ENCODE data around the gene ADAMTS19.
"Not testable (repeated sequence)": the region's sequence is repeated elsewhere in the genome, so short reads cannot be mapped to it uniquely, and the experiment has no call there.

The ADAMTS19 gene

DNA sequence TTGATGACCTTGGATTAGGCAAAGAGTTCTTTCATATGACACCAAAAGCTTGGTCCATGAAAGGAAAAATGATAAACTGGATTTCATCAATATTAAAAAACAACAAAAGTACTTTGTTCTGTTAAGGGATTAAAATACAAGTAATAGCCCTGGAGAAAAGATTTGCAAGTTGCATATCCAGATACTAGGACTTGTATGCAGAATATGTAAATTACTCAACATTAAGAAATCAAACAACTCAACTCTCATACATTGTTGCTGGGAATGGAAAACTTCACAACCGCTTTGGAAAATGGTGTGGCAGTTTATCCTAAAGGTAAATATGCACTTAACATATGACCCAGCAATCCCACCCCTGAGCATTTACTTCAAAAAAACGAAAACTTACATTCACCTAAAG lies 112.0 kb downstream of the ADAMTS19 start:
- no peak for DNase-seq
- no peak overlapping the region for H4K12ac ChIP-seq (ENCODE audit: low read depth, low read length)
- no peak overlapping the region for H3K4me3 ChIP-seq (ENCODE audit: low read depth, low read length)
- no peak overlapping the region for H3K18ac ChIP-seq (ENCODE audit: low read length)
- no peak overlapping the region for H3K14ac ChIP-seq (ENCODE audit: low read length)
- no peak overlapping the region for H3K4me2 ChIP-seq (ENCODE audit: low read length)
- no peak overlapping the region for H3K4ac ChIP-seq (ENCODE audit: low read depth, low read length)
- no peak overlapping the region for H3K27ac ChIP-seq (ENCODE audit: low read depth, low read length)
- H3K23ac ChIP-seq (ENCODE audit: low read length), result no peak overlapping the region
- H4K8ac ChIP-seq (ENCODE audit: low read depth, low read length), result no peak overlapping the region
- H2AFZ ChIP-seq (ENCODE audit: insufficient read depth, low read length, poor library complexity), result no peak overlapping the region
- no peaks in the 10 kb centered on the region for H3K79me1 ChIP-seq (ENCODE audit: low read length)
- H2BK12ac ChIP-seq (ENCODE audit: low read length), result no peak overlapping the region
- no peaks in the 10 kb centered on the region for H3K27me3 ChIP-seq (ENCODE audit: insufficient read depth, low read length)
- no peaks in the 10 kb centered on the region for H3K9me3 ChIP-seq (ENCODE audit: insufficient read depth, low read depth, low read length)
- H3K79me2 ChIP-seq (ENCODE audit: control insufficient read depth, insufficient read depth, low read length, poor library complexity), result no peaks in the 10 kb centered on the region
- H4K91ac ChIP-seq (ENCODE audit: low read depth, low read length), result no peak overlapping the region
- no peaks in the 10 kb centered on the region for H3K36me3 ChIP-seq (ENCODE audit: control insufficient read depth in 1 of 2, insufficient read depth in 2 of 2, low read length in 2 of 2)
- WGBS (ENCODE audit: extremely low coverage, insufficient coverage, insufficient read length), result no CpG with 5 or more reads among the region's 2 CpGs
- no peak overlapping the region for H2BK5ac ChIP-seq (ENCODE audit: low read depth, low read length, poor library complexity)
- H2BK120ac ChIP-seq (ENCODE audit: insufficient read depth, low read length, poor library complexity), result no peak overlapping the region
- H3K4me1 ChIP-seq (ENCODE audit: control insufficient read depth in 1 of 2, insufficient read depth in 2 of 2, low read length in 2 of 2), result no peaks in the 10 kb centered on the region
- no peak overlapping the region for H2AK5ac ChIP-seq (ENCODE audit: low read length)
- H3K9ac ChIP-seq (ENCODE audit: low read length), result no peak overlapping the region

DNA sequence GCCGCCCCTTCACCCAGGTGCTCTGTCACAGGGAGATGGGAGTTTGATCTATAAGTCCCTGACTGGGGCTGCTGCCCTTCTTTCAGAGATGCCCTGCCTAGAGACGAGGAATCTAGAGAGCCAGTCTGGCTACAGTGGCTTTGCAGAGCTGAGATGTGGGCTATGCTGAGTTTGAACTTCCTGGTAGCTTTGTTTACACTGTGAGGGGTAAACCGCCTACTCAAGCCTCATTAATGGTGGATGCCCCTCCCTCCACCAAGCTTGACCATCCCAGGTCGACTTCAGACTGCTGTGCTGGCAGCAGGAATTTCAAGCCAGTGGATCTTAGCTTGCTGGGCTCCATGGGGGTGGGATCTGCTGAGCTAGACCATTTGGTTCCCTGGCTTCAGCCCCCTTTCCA lies 124.4 kb downstream of the ADAMTS19 start:
- not testable (repeated sequence) for H3K4me1 ChIP-seq (ENCODE audit: control insufficient read depth in 1 of 2, insufficient read depth in 2 of 2, low read length in 2 of 2); H4K8ac ChIP-seq (ENCODE audit: low read depth, low read length); H3K79me1 ChIP-seq (ENCODE audit: low read length); H3K27me3 ChIP-seq (ENCODE audit: insufficient read depth, low read length); H2AFZ ChIP-seq (ENCODE audit: insufficient read depth, low read length, poor library complexity); H3K23ac ChIP-seq (ENCODE audit: low read length); H4K12ac ChIP-seq (ENCODE audit: low read depth, low read length); H3K79me2 ChIP-seq (ENCODE audit: control insufficient read depth, insufficient read depth, low read length, poor library complexity); H3K36me3 ChIP-seq (ENCODE audit: control insufficient read depth in 1 of 2, insufficient read depth in 2 of 2, low read length in 2 of 2); H2BK12ac ChIP-seq (ENCODE audit: low read length); H3K4ac ChIP-seq (ENCODE audit: low read depth, low read length); H3K4me3 ChIP-seq (ENCODE audit: low read depth, low read length); H2AK5ac ChIP-seq (ENCODE audit: low read length); H3K9ac ChIP-seq (ENCODE audit: low read length); DNase-seq; H4K91ac ChIP-seq (ENCODE audit: low read depth, low read length); H2BK120ac ChIP-seq (ENCODE audit: insufficient read depth, low read length, poor library complexity); H3K9me3 ChIP-seq (ENCODE audit: insufficient read depth, low read depth, low read length); H3K27ac ChIP-seq (ENCODE audit: low read depth, low read length); H3K4me2 ChIP-seq (ENCODE audit: low read length); H3K14ac ChIP-seq (ENCODE audit: low read length); H2BK5ac ChIP-seq (ENCODE audit: low read depth, low read length, poor library complexity); H3K18ac ChIP-seq (ENCODE audit: low read length)
- WGBS (ENCODE audit: extremely low coverage, insufficient coverage, insufficient read length), result no CpG with 5 or more reads among the region's 4 CpGs

DNA sequence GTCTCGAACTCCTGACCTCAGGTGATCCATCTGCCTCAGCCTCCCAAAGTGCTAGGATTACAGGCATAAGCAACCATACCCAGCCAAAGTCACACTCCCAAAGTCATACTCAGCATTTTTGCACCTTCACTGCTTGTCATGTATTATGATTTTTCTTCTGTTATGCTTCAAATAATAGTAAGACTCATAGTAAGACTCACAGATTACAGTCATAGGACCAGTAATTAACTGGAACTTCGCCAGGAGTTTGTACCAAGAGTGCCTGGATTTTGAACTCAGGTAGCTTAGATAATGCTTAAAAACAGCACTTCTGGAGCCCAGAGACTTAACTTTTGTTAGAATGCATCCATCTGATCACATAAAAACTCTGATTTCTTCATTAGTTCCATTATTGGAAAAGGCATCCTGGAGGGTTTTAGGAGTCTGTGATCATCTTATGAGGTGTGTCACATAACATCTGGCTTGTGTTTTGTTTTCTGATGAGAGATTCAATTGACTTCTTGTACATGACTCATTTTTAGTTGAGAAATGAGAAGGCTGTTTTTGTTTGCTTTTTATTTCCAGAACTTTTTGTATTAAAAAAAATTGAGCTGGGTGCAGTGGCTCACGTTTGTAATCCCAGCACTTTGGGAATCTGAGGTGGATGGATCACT lies 131.5 kb downstream of the ADAMTS19 start:
- no peak overlapping the region for H2BK5ac ChIP-seq (ENCODE audit: low read depth, low read length, poor library complexity)
- H4K12ac ChIP-seq (ENCODE audit: low read depth, low read length), result no peak overlapping the region
- no peak overlapping the region for H3K9ac ChIP-seq (ENCODE audit: low read length)
- no peak overlapping the region for H2AK5ac ChIP-seq (ENCODE audit: low read length)
- no peaks in the 10 kb centered on the region for H3K27me3 ChIP-seq (ENCODE audit: insufficient read depth, low read length)
- no peak overlapping the region for H2BK120ac ChIP-seq (ENCODE audit: insufficient read depth, low read length, poor library complexity)
- no peaks in the 10 kb centered on the region for H3K36me3 ChIP-seq (ENCODE audit: control insufficient read depth in 1 of 2, insufficient read depth in 2 of 2, low read length in 2 of 2)
- H3K79me1 ChIP-seq (ENCODE audit: low read length), result no peaks in the 10 kb centered on the region
- no peaks in the 10 kb centered on the region for H3K79me2 ChIP-seq (ENCODE audit: control insufficient read depth, insufficient read depth, low read length, poor library complexity)
- no peak overlapping the region for H3K23ac ChIP-seq (ENCODE audit: low read length)
- no peak overlapping the region for H2AFZ ChIP-seq (ENCODE audit: insufficient read depth, low read length, poor library complexity)
- no peak overlapping the region for H3K4me3 ChIP-seq (ENCODE audit: low read depth, low read length)
- no peak overlapping the region for H3K4ac ChIP-seq (ENCODE audit: low read depth, low read length)
- no peak overlapping the region for H4K8ac ChIP-seq (ENCODE audit: low read depth, low read length)
- peak in 1 of 2 donors; percentile 1 for DNase-seq
- no peaks in the 10 kb centered on the region for H3K4me1 ChIP-seq (ENCODE audit: control insufficient read depth in 1 of 2, insufficient read depth in 2 of 2, low read length in 2 of 2)
- H3K14ac ChIP-seq (ENCODE audit: low read length), result no peak overlapping the region
- H3K4me2 ChIP-seq (ENCODE audit: low read length), result no peak overlapping the region
- H3K18ac ChIP-seq (ENCODE audit: low read length), result no peak overlapping the region
- H3K27ac ChIP-seq (ENCODE audit: low read depth, low read length), result no peak overlapping the region
- H2BK12ac ChIP-seq (ENCODE audit: low read length), result no peak overlapping the region
- WGBS (ENCODE audit: extremely low coverage, insufficient coverage, insufficient read length), result no CpG with 5 or more reads among the region's 3 CpGs
- no peaks in the 10 kb centered on the region for H3K9me3 ChIP-seq (ENCODE audit: insufficient read depth, low read depth, low read length)
- no peak overlapping the region for H4K91ac ChIP-seq (ENCODE audit: low read depth, low read length)

DNA sequence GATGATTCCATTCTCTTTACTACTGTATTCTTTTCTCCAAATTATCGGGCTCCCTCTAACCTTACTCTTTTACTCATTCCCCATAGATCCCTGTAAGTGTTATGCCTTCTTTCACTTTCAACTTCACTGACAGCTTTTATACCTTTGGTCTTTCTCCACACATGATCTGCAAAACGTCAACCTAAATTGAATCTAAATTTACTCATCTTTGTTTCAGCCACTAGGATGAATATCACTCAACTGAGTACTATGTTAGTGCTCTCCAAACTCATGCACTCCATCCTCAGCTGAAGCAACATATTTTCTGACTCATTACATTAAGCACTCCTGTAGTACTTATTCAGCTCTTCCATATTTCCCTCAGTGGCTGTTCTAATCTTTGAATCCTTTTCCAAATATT lies 133.4 kb downstream of the ADAMTS19 start:
- Histone ChIP-seq H3K4me3 (ENCODE audit: low read depth, low read length) (no peak overlapping the region), H3K9me3 (ENCODE audit: insufficient read depth, low read depth, low read length) (no peaks in the 10 kb centered on the region), H3K18ac (ENCODE audit: low read length) (no peak overlapping the region), H3K4ac (ENCODE audit: low read depth, low read length) (no peak overlapping the region), H4K12ac (ENCODE audit: low read depth, low read length) (no peak overlapping the region), H3K14ac (ENCODE audit: low read length) (no peak overlapping the region), H3K27ac (ENCODE audit: low read depth, low read length) (no peak overlapping the region), H3K79me1 (ENCODE audit: low read length) (no peaks in the 10 kb centered on the region), H4K8ac (ENCODE audit: low read depth, low read length) (no peak overlapping the region), H3K23ac (ENCODE audit: low read length) (no peak overlapping the region), H3K27me3 (ENCODE audit: insufficient read depth, low read length) (no peaks in the 10 kb centered on the region), H2BK120ac (ENCODE audit: insufficient read depth, low read length, poor library complexity) (no peak overlapping the region), H3K9ac (ENCODE audit: low read length) (no peak overlapping the region), H4K91ac (ENCODE audit: low read depth, low read length) (no peak overlapping the region), H3K4me1 (ENCODE audit: control insufficient read depth in 1 of 2, insufficient read depth in 2 of 2, low read length in 2 of 2) (no peaks in the 10 kb centered on the region), H2BK12ac (ENCODE audit: low read length) (no peak overlapping the region), H3K4me2 (ENCODE audit: low read length) (no peak overlapping the region), H3K36me3 (ENCODE audit: control insufficient read depth in 1 of 2, insufficient read depth in 2 of 2, low read length in 2 of 2) (no peaks in the 10 kb centered on the region), H2AK5ac (ENCODE audit: low read length) (no peak overlapping the region), H2BK5ac (ENCODE audit: low read depth, low read length, poor library complexity) (no peak overlapping the region), H3K79me2 (ENCODE audit: control insufficient read depth, insufficient read depth, low read length, poor library complexity) (no peaks in the 10 kb centered on the region), H2AFZ (ENCODE audit: insufficient read depth, low read length, poor library complexity) (no peak overlapping the region)
- DNase-seq, result no peak
- no CpG with 5 or more reads among the region's 2 CpGs for WGBS (ENCODE audit: extremely low coverage, insufficient coverage, insufficient read length)

Measured in trophoblast cell (in vitro differentiated cells and primary cell).